Lung microvascular endothelial cell (primary cell): ENCODE results near the gene KATNB1. TPM values are rescaled to one million over a fixed set of nuclear protein-coding genes. Genes with fewer than 3 reads are reported as not detected.

Experiments used
- DNase-seq, 2 donors: peaks; one replicate each; pipeline versions ENCODE4 v3.0.0 to v3.0.0-alpha.2; 2010; ENCODE audit warnings: low read depth in 2 of 2
- total RNA-seq: library from RNA; depleted of rRNA; stranded (reverse); fragments of >200 nt; gene quantifications from 2 replicates; pipeline ENCODE4 v1.2.1, GENCODE V29; 2014

Gene KATNB1, protein sequence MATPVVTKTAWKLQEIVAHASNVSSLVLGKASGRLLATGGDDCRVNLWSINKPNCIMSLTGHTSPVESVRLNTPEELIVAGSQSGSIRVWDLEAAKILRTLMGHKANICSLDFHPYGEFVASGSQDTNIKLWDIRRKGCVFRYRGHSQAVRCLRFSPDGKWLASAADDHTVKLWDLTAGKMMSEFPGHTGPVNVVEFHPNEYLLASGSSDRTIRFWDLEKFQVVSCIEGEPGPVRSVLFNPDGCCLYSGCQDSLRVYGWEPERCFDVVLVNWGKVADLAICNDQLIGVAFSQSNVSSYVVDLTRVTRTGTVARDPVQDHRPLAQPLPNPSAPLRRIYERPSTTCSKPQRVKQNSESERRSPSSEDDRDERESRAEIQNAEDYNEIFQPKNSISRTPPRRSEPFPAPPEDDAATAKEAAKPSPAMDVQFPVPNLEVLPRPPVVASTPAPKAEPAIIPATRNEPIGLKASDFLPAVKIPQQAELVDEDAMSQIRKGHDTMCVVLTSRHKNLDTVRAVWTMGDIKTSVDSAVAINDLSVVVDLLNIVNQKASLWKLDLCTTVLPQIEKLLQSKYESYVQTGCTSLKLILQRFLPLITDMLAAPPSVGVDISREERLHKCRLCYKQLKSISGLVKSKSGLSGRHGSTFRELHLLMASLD
- 19.0 and 23.2 TPM in 2 replicates for total RNA-seq

DNA sequence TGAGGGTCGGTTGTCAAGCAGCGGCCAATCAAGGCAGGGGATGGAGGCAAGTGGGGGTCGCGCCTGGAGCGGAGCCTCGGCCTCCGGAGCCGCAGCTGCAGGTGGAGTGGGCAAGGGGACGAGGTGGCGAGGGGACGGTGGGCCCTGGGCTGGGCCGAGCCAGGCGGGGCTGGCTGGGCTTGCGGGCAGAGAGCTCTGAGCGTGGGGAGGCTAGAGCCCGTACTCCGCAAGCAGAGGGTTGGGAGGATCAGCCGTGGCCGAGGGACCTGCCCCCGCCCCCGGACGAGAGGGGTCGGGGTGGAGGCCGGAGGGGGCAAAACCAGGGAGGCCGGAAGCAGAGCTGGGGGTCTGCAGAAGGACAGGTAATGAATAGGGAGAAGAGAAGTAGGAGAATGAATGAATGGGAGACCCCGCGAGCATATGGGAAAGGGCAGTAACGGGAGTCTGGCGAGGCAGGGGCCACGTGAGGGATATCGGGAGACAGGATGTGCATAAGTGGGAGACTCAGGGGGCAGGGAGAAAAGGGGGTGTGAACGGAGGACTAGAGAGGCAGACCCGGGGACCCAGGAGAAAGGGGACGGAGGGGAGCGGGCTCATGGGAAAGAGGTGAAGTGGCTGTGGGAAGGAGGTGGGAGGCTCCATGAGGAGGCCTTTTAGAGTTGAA, at the start of gene KATNB1:
TSS of gene KATNB1 (plus strand) at position 16 of the 664 bp plus-strand sequence. CDS start 1,474 bp downstream, outside the sequence.
- peak; percentile 36 to 43 for DNase-seq

DNA sequence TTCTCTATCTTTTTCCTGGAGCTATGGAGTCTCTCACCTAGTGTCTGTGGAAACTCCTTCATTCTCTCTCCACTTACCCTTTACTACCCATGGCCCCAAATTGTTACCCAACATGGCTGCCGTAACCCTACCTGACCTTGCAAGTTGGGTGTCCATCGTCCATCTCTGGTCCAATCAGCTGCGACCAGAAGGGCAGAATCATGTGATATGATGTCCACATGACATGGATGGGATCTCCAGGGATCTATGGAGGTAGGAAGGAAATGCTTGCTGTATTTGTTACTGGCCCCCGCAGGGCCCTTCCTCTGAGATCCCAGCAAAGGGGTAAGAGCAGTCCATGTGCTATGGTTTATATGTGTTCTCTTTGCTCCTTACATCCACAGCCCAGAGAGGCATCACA, 49.0 kb upstream of the KATNB1 start:
- DNase-seq = no peak

DNA sequence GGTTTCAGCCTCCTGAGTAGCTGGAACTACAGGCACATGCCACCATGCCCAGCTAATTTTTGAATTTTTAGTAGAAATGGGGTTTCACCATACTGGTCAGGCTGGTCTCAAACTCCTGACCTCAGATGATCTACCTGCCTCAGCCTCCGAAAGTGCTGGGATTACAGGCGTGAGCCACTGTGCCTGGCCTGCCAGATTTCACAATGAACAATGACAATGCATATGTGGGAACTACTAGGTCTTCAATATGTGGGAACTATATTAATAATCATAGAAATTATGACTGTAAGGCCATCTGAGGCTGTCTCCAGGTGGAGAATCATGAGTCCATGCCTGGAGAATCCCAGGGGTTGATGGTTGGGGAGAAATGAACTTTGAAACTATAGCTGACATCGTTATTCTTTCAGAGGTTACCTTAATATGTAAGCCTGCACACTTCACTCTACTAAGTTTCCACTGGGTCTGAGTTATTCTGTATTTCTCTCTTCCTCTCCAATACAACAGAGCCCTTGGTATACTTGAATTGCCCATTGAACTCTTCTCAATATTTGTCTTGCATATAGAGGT, 48.1 kb upstream of the KATNB1 start:
- no peak for DNase-seq

- no peak for DNase-seq
These were observed 47.0 kb upstream of the KATNB1 start for GRCh38 chr16:57688487-57688986.

GRCh38 chr16:57688987-57689761, 46.4 kb upstream of the KATNB1 start:
- DNase-seq = no peak

GRCh38 chr16:57689762-57690558, 45.6 kb upstream of the KATNB1 start:
- DNase-seq = no peak

- DNase-seq = no peak
These were observed 44.6 kb upstream of the KATNB1 start for GRCh38 chr16:57690782-57691471.

- DNase-seq = no peak
These were observed 42.9 kb upstream of the KATNB1 start for GRCh38 chr16:57692636-57693035.

DNA sequence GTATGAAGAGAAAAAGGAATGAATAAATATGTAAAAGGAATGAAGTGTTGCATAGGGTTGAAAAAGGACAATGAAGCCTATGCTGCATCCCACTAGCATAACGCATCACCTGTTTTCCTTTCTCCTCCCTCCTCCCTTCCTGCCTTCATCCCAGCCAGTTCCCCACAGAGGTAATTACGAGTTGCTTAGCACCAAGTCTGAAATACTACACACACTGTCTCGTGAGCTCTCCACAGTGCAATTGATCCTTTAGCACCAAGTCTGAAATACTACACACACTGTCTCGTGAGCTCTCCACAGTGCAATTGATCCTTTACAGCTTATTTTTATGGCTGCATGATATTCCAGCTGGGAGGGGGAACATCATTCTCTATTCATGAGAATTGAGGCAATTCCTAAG, 42.0 kb upstream of the KATNB1 start:
- DNase-seq = no peak

DNA sequence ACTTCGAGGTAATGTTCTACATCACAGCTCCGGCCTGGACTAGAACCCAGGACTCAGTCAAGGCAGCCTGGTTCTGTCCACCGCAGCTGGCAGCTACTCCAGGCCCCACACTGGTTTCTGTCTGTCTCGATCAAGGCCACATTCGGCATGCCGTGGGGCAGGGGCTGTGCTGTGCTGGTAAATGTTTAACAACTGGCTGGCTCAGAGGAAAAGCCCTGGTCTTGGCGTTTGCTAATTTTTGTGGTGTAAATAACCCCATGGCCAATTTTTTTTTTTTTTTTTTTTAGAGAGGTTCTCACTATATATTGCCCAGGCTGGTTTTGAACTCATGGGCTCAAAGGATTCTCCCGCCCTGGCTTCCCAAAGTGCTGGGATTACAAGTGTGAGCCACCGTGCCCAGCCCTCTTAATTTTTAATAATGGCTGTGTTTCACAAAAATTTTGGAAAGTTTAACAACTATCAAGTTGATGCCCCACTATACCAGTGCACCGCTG, 41.3 kb upstream of the KATNB1 start:
- DNase-seq = no peak

GRCh38 chr16:57694725-57695679, 40.6 kb upstream of the KATNB1 start, which contains the start of gene DRC7:
TSS of gene DRC7 (plus strand) at chr16:57694806. CDS start at chr16:57697950, 3,144 bp downstream.
- DNase-seq = peak; percentile 50 to 79

DNA sequence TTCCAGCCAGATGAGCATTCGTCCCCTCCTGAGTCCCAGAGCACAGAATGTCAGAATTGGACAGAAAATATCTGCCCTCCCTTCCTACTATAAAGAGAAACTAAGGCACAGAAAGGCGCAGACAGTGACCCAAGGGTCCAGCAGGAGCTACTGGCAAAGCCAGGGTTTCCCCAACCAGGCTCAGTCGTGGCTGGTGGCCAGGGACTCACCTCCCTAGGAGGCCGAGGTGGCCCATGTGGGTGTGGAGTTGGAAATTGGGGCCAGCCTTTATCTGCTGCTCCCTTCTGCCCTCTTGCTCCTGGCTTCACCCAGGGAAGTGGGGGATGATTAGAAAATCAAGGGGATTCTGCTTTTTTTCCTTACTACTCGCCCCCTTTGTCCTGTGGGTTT, 39.9 kb upstream of the KATNB1 start:
- DNase-seq = no peak

- DNase-seq = no peak
These were observed 39.3 kb upstream of the KATNB1 start for GRCh38 chr16:57696240-57696639.

DNA sequence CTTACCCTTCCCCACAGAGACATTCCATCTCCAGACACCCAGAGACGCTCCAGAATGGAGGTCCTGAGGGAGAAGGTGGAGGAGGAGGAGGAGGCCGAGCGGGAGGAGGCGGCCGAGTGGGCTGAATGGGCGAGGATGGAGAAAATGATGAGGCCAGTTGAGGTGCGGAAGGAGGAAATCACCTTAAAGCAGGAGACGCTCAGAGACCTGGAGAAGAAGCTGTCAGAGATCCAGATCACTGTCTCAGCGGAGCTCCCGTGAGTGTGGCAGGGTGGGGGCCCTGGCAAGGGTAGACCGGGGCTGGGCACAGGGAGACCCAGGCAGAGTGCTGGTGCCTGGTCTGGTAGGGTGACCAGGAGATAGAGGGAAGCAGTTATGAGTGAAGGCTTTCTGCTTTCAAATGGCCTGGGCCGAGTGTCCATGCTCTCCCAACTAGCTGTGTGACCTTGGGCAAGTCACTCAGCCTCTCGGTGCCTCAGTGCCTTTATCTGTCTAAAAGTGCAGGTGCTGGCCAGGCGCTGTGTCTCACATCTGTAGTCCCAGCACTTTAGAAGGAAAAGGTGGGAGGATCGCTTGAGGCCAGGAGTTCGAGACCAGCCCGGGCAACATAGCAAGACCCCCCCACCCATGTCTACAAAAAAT, 37.6 kb upstream of the KATNB1 start:
- DNase-seq = no peak

- no peak for DNase-seq
These were observed 36.7 kb upstream of the KATNB1 start for GRCh38 chr16:57698812-57699405.

DNA sequence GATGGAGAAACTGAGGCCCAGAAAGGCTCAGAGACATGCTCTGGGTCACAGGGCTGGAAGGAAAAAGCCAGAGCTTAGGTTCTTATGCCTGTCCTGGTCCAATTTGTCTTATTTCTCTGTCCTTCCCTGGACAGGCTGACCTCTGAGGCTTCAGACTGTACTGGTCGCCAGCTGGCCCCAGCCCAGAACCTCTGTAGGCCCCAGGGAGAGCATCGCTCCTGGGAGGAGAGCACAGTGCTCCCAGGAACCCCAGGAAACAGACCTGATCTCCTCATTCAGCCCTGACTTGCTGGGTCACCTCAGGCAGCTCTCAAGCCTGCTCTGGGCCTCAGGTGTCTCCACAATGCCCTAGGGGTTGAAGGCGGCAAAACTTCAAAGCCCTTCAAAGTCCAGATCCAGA, 36.1 kb upstream of the KATNB1 start:
- DNase-seq = no peak

DNA sequence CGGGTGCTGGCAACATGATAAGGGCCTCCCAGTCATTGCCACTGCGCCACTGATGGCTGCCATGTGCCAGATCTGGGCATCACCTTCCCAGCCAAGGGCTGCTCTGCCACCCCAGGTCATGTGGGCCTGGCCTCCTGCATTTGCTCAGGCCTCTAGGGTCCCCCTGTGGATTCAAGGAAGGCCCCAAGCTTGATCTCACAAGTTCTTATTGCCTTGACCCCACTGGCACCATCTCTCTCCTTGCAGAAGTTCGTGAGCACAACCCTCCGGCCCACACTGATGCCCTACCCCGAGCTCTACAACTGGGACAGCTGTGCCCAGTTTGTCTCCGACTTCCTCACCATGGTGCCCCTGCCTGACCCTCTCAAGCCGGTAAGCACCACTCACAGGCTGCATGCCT, 35.7 kb upstream of the KATNB1 start:
- DNase-seq = no peak
